AG09309 (cell line): Measurements from ENCODE around the gene SLC39A13.

ENCODE experiments used
- DNase-seq: peaks from one replicate; pipeline ENCODE4 v3.0.0-alpha.2; 2010; ENCODE audit warnings: low read depth
- H3K4me3 ChIP-seq: 2 replicates; pipeline ENCODE4 v1.5.1; 2011; ENCODE audit warnings: mild to moderate bottlenecking, low read depth, low read length, moderate library complexity; ENCODE audit not compliant: control insufficient read depth
- CTCF ChIP-seq: IDR thresholded peaks from 2 replicates; pipeline ENCODE4 v1.5.1; 2011; ENCODE audit warnings: mild to moderate bottlenecking, low read depth, low read length, inconsistent platforms; ENCODE audit not compliant: insufficient read depth, control insufficient read depth; ENCODE audit errors: missing control alignments

The SLC39A13 gene

GRCh38 chr11:47445840-47446239 lies 37.5 kb downstream of the SLC39A13 start:
- TF ChIP-seq CTCF, result no peak
- DNase-seq, result no peak
- H3K4me3 ChIP-seq, result no peak overlapping the region

- no peak for TF ChIP-seq CTCF
- no peak for DNase-seq
- H3K4me3 ChIP-seq, result no peak overlapping the region
These were observed 38.4 kb downstream of the SLC39A13 start for GRCh38 chr11:47446833-47447232.

- H3K4me3 ChIP-seq, result no peak overlapping the region
- TF ChIP-seq CTCF, result no peak
- no peak for DNase-seq
These were observed 39.5 kb downstream of the SLC39A13 start for GRCh38 chr11:47447906-47448305.

- no peak within 1 kb of the TSS for H3K4me3 ChIP-seq
- DNase-seq, result no peak
- no peak for TF ChIP-seq CTCF
These were observed 40.4 kb downstream of the SLC39A13 start, which contains the start of gene RAPSN for GRCh38 chr11:47448566-47449427. Gene RAPSN (minus strand): TSS chr11:47449136. CDS start chr11:47448964, 172 bp downstream.

- no peak for TF ChIP-seq CTCF
- DNase-seq, result no peak
- H3K4me3 ChIP-seq, result no peak overlapping the region
These were observed 41.2 kb downstream of the SLC39A13 start for GRCh38 chr11:47449541-47449940.

GRCh38 chr11:47451436-47451835 lies 43.0 kb downstream of the SLC39A13 start:
- no peak overlapping the region for H3K4me3 ChIP-seq
- TF ChIP-seq CTCF, result no peak
- DNase-seq, result no peak
